ENCODE measurements around the gene MTFP1. TPM values are rescaled to one million over a fixed set of nuclear protein-coding genes. Genes with fewer than 3 reads are reported as not detected.

MTFP1 gene
- total RNA-seq, 1 experiment from 2014 or later: 65.7 TPM

DNA sequence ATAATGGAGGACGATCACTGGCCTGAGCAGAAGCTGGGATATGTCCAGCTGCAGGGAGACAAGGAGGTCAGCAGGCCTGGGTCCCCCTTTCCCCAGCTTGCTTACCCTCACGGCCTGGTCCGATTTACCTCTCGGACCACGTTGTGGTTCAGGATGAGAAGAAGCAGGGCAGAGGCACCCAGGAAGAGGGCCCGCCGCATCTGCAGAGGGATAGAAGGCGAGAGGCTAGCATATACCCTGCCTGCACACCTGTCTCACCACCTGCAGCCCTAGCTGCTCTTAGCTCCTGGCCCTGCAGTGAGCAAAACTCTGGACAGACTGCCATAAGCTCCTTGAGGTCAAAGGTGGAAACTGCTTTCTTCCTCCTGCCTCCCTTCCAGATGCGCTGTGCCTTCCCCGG lies 39.6 kb upstream of the MTFP1 start:
- CTCF ChIA-PET: no interaction called here
- TSS peak; percentile 61 for BruUV-seq (replicated peaks)
- H3K9me3 ChIP-seq (ENCODE audit: low read length): no peaks in the 10 kb centered on the region
- H3K27me3 ChIP-seq (ENCODE audit: low read length): no peaks in the 10 kb centered on the region
- no peaks in the 10 kb centered on the region for H3K9me2 ChIP-seq (replicated peaks; ENCODE audit: low read length)
- H3K4me1 ChIP-seq (ENCODE audit: insufficient read depth, low read length): peaks cover 8% of the 10 kb centered on the region; the same call in 1 of the 2 replicates
- no peaks in the 10 kb centered on the region for H4K20me1 ChIP-seq (ENCODE audit: low read length)
- POLR2A ChIA-PET (ENCODE audit: unreplicated experiment): no interaction called here
- H3K27ac ChIP-seq (ENCODE audit: low read length): no peak overlapping the region
- peak overlapping the region; percentile 95 for H3K4me2 ChIP-seq (ENCODE audit: low read length)
- H3K79me2 ChIP-seq (ENCODE audit: low read length): no peaks in the 10 kb centered on the region
- H3F3A ChIP-seq (ENCODE audit: low read length, unreplicated experiment): no peaks in the 10 kb centered on the region
- TF ChIP-seq, protein P1, sequence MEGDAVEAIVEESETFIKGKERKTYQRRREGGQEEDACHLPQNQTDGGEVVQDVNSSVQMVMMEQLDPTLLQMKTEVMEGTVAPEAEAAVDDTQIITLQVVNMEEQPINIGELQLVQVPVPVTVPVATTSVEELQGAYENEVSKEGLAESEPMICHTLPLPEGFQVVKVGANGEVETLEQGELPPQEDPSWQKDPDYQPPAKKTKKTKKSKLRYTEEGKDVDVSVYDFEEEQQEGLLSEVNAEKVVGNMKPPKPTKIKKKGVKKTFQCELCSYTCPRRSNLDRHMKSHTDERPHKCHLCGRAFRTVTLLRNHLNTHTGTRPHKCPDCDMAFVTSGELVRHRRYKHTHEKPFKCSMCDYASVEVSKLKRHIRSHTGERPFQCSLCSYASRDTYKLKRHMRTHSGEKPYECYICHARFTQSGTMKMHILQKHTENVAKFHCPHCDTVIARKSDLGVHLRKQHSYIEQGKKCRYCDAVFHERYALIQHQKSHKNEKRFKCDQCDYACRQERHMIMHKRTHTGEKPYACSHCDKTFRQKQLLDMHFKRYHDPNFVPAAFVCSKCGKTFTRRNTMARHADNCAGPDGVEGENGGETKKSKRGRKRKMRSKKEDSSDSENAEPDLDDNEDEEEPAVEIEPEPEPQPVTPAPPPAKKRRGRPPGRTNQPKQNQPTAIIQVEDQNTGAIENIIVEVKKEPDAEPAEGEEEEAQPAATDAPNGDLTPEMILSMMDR (conservative IDR thresholded peaks at IDR 0.05; ENCODE audit: low read depth, low read length): no peak
- TF ChIP-seq EZH2 (IDR thresholded peaks at IDR 0.05; ENCODE audit: low read length, unreplicated experiment) (no peak), EZH2phosphoT487 (IDR thresholded peaks at IDR 0.05; ENCODE audit: borderline replicate concordance, low read length) (no peak)
- intact Hi-C loops (cut with micrococcal nuclease): no loop called here
- no peaks in the 10 kb centered on the region for H3K36me3 ChIP-seq (ENCODE audit: low read depth, low read length)
- H2AFZ ChIP-seq (ENCODE audit: low read length): no peak overlapping the region
- H3K9ac ChIP-seq (ENCODE audit: low read length): no peak overlapping the region
- ATAC-seq: no peak
- DNase-seq: no peak
- H3K4me3 ChIP-seq (ENCODE audit: low read length): peak overlapping the region; percentile 76

DNA sequence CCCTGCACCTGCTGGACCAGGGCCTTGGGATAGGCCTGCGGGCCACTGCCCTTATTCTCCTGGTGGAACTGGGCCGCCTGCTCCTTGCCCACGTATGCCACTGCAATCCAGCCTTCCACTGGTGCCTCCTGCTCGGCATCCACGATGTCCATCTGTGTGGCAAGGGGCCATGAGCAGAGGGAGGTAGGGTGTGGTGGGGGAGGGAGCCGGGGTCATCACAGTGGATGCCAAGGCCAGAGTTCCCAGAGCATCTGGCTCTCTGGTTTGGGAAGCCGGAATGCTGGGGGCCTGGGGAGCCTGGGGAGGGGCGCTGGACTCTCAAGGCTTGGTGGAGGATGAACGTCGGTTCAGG lies 39.0 kb upstream of the MTFP1 start:
- ATAC-seq (no peak), DNase-seq (no peak)
- no peak overlapping the region for H3K27ac ChIP-seq (ENCODE audit: low read length)
- no peaks in the 10 kb centered on the region for H3K9me3 ChIP-seq (ENCODE audit: low read length)
- TF ChIP-seq, protein P1 (conservative IDR thresholded peaks at IDR 0.05; ENCODE audit: low read depth, low read length): no peak
- TF ChIP-seq EZH2phosphoT487 (IDR thresholded peaks at IDR 0.05; ENCODE audit: borderline replicate concordance, low read length): no peak
- TF ChIP-seq EZH2 (IDR thresholded peaks at IDR 0.05; ENCODE audit: low read length, unreplicated experiment): no peak
- no peaks in the 10 kb centered on the region for H3F3A ChIP-seq (ENCODE audit: low read length, unreplicated experiment)
- no peaks in the 10 kb centered on the region for H3K36me3 ChIP-seq (ENCODE audit: low read depth, low read length)
- BruUV-seq (replicated peaks): no TSS peak
- peak overlapping the region; percentile 68 for H2AFZ ChIP-seq (ENCODE audit: low read length)
- H3K27me3 ChIP-seq (ENCODE audit: low read length): no peaks in the 10 kb centered on the region
- H3K79me2 ChIP-seq (ENCODE audit: low read length): no peaks in the 10 kb centered on the region
- intact Hi-C loops (cut with micrococcal nuclease): no loop called here
- peak overlapping the region; percentile 76 for H3K9ac ChIP-seq (ENCODE audit: low read length)
- no peaks in the 10 kb centered on the region for H4K20me1 ChIP-seq (ENCODE audit: low read length)
- H3K9me2 ChIP-seq (replicated peaks; ENCODE audit: low read length): no peaks in the 10 kb centered on the region
- H3K4me3 ChIP-seq (ENCODE audit: low read length): peak overlapping the region; percentile 76
- H3K4me2 ChIP-seq (ENCODE audit: low read length): peak overlapping the region; percentile 95
- CTCF ChIA-PET: no interaction called here
- peaks cover 8% of the 10 kb centered on the region; the same call in 1 of the 2 replicates for H3K4me1 ChIP-seq (ENCODE audit: insufficient read depth, low read length)
- POLR2A ChIA-PET (ENCODE audit: unreplicated experiment): no interaction called here

DNA sequence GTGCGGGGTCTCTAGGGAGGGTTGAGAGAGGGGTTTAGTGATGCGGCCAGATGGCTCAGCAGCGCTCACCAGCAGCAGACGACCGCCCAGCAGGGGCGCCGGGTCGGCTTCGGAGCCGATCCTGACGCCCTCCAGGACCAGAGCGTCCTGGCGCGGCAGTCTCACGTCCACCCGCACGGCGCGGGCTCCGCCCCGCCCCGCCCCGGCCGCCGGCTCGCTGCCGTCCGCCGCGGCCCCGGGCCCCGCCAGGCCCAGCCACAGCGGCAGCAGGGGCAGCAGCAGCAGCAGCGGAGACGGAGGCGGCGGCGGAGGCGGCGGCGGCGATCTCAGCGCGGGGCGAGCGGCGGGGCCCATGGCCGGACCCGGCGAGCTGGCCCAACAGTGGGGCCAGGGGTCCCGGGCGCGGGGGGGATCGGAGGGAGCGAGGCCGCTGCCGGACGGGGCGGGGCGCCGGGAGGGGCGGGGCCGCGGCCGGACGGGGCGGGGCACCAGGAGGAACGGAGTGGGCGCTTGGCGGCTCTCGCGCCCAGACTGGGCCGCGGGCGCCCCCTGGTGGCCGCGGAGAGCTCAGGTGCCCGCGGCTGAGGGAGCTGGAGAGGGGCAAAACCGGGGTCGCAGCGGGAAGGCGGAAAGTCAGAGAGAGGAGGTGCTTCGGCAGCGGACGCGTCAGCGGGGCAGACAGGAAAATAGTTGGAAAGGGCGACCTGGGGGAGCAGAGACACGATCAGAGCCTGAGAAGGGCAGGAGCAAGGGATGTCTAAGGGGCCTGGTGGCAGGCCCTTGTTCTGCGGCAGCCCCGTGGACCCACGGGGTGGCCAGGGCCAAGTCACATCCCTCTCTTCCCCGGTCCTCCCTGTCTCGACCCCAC lies 38.4 kb upstream of the MTFP1 start, which contains the start of gene RNF215:
RNF215 (minus strand) TSS at position 452 of the 868 bp plus-strand sequence; CDS start at position 354, 98 bp downstream.
- H3K9ac ChIP-seq (ENCODE audit: low read length): peak within 1 kb of the TSS; percentile 76
- POLR2A ChIA-PET (ENCODE audit: unreplicated experiment): no interaction called here
- CTCF ChIA-PET: interaction anchor here (0.6 to 1.0 kb wide), 6 partner anchors 30 to 1312 kb away, joined by 3 to 21 read pairs (median 6); partner anchors contain the start of genes CCDC157 and SF3A1

More for the DNA sequence above, 38.4 kb upstream of the MTFP1 start, which contains the start of gene RNF215:
- BruUV-seq (replicated peaks): no TSS peak
- H3K79me2 ChIP-seq (ENCODE audit: low read length): no peaks in the 10 kb centered on the region
- H3F3A ChIP-seq (ENCODE audit: low read length, unreplicated experiment): no peaks in the 10 kb centered on the region
- no peaks in the 10 kb centered on the region for H3K27me3 ChIP-seq (ENCODE audit: low read length)
- peak within 1 kb of the TSS; percentile 95 for H3K4me2 ChIP-seq (ENCODE audit: low read length)
- H3K9me2 ChIP-seq (replicated peaks; ENCODE audit: low read length): no peaks in the 10 kb centered on the region
- ATAC-seq (peak; percentile 89), DNase-seq (peak; percentile 80)
- peak within 1 kb of the TSS; percentile 85 for H2AFZ ChIP-seq (ENCODE audit: low read length)
- no peak within 1 kb of the TSS for H3K27ac ChIP-seq (ENCODE audit: low read length)
- H4K20me1 ChIP-seq (ENCODE audit: low read length): no peaks in the 10 kb centered on the region
- no peaks in the 10 kb centered on the region for H3K36me3 ChIP-seq (ENCODE audit: low read depth, low read length)
- intact Hi-C loops (cut with micrococcal nuclease): no loop called here
- H3K4me3 ChIP-seq (ENCODE audit: low read length): peak within 1 kb of the TSS; percentile 76
- no peaks in the 10 kb centered on the region for H3K9me3 ChIP-seq (ENCODE audit: low read length)
- H3K4me1 ChIP-seq (ENCODE audit: insufficient read depth, low read length): peaks cover 8% of the 10 kb centered on the region; the same call in 1 of the 2 replicates
- no peak for TF ChIP-seq EZH2phosphoT487 (IDR thresholded peaks at IDR 0.05; ENCODE audit: borderline replicate concordance, low read length)
- TF ChIP-seq, protein P1 (conservative IDR thresholded peaks at IDR 0.05; ENCODE audit: low read depth, low read length): peak; percentile 71

Data from PC-3 (cell line).